NCI-H187 (cell line): Measurements from ENCODE around the gene SRRT.
"Not testable (repeated sequence)": the region's sequence is repeated elsewhere in the genome, so short reads cannot be mapped to it uniquely, and the experiment has no call there.

Experiments
- DNase-seq, 2 experiments: peaks; one replicate each; lab custom pipeline; 2025; lab: John Stamatoyannopoulos, UW

The SRRT gene

DNA sequence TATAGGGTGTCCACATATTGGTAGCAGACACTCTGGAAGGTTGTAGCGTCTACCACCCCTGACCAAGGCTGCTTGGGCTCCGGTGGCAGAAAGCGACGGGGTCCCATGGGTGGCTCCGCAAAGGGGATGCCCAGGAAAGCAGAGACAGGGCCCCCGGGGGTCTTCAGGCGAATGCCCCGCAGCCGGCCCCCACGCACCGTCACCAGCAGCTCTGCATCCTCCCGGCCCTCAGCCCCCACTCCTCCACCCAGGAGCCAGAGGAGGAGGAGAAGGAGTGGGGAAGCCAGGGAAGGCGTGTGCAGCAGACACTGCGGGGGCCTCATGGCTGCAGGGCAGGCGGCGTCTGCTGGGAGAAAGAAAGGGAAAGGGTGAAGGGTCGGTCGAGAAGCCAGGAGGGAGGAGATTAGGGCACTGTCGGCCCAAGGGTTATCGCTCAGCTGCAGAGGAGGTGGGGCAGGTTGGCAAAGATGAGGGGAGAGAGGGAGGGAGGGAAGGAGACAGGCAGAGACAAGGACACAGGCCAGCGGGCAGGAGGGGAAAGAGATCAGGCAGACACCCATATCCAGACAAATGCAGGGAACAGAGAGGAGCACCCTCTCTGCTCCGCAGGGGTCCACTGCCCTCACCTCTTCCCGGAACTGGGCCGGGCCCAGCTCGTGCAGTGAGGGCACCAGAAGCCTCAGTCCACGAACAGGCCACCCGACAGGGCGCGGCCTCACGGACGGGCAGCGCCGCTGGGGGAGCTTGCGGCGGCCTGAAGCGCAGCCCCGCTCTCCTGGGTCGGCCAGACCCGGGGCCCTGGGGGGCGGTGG is 19.2 kb downstream of the SRRT start:
- no peak for DNase-seq

DNA sequence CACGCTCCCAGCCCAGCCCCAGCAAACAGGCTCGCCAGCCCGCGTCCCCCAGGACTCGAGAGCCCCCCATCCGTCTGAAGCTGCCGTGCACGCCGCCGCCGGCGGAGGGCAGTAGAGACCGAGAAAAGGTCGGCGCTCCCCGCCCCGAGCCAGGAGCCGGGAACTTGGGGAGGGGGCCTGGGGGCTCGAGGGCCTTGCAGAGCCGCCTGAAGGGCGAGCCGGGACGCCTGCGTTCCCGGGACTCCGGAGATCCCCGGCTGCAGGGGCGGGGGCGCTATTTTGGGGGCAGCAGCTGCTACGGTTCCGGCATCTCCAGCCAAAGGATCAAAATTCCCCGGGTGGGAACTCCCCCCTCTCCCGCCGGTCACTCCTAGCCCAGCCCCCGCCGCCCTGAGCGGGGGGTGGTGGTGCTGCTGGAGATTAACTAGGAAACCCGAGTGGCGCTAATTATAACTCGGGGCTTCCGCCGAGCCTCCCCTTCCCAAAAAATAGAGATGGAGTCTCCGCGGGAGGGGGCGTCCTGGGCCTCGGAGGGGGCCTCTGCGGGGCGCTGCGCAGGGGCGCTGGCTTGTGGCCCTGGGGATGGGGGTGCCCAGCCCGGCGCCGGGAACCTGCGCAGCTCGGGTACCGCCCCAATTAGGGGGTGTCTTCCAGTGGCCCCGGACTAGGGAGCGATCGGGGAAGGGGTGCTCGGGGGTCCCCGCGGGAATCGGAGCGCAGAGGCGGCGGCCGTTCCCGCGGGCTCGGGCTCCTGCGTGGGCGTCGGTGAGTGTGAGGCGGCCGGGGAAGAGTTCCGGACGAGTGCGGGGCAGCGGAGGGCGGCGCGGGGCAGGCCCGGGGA is 20.2 kb downstream of the SRRT start:
- no peak for DNase-seq

DNA sequence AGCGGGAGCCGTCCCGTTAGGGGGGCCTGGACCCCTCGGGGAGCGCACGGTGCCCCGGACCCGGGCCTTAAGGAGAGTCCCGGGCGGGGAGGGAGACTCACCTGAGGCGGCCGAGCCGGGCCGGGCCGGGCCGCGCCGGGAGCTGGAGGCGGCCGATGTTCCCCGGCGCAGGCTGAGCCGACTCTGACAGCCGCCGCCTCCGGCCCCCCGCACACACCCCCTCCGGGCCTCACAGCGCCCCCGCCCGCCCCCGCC is 20.7 kb downstream of the SRRT start, which contains the start of gene ACHE:
Gene ACHE (minus strand): TSS at position 188 of the 255 bp plus-strand sequence. CDS start 1,656 bp downstream, outside the sequence.
- DNase-seq: no peak

DNA sequence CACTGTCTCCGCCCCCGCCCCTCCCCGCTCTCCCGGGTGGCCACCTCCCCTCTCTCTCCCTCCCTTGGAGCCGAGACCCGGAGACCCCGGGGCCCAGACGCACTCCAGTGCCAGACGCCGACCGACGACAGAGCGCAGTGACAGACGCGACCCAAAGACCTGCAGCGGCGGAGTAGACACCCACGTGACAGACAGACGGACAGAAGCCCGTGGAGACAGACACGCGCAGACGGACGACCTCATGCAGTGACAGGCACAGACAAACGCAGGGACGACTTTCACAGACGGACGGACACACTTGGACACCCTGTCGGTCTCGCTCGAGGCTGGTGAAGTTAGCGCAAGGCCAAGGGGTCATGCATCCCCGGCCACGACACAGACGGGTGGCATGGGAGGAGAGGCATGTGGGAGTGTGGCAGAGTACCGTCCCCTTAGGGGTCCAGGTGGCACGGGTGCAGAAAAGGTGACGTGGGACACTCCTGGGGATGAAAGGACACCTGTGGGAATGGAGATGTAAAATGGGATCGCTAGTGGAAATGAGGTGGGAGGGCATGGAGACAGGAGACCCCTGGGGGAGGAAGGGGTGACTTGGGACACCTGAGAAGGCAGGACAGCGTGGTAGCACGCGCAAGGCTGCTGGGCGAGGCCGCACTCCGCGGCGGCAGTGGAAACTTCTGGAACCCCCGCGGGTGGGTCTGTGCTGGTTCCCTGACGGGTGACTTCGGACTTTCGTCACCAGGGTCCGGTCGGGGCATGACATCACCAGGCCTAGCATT is 21.2 kb downstream of the SRRT start:
- no peak for DNase-seq

DNA sequence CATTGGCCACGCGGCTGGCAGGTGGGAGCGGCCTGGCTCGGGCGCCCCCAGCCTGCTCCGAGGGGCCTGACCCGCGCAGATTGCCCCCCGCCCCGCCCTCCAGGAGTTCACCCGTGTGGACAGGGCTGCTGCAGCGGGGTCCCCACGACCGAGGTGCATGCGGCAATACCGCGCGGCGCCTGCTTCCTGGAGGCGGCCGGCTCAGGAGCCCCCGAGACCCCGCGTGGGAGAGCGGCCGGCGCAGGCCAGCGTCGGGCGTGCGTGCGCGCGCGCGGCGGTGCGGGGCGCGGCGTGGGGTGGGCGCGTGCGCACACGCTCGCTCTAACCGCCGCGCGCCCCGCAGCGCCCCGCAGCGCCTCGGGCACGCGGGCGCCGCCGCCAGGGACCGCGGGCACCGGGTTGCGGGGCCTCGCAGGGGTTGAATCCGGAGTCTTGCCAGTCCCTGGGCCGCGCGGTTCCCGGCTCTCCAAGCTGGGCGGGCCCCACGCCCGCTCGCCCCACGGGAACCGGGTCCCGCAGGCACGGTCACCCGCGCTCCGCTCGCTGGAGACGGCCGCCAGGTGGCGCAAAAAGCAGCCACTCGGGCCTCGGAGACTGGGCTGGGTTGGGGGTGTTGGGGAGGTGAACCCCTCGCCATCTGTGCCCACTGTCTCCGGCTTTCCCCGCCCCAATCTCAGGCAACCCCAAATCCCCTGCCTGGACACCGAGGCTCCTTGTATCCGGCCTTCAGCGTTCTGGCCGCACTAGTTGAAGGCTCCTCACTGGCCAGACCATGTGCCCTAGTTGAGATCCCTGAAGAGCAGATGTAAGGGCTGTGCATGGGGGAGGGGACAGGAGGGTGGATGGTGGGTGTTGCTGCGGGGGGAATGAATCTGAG is 22.1 kb downstream of the SRRT start:
- no peak for DNase-seq

DNA sequence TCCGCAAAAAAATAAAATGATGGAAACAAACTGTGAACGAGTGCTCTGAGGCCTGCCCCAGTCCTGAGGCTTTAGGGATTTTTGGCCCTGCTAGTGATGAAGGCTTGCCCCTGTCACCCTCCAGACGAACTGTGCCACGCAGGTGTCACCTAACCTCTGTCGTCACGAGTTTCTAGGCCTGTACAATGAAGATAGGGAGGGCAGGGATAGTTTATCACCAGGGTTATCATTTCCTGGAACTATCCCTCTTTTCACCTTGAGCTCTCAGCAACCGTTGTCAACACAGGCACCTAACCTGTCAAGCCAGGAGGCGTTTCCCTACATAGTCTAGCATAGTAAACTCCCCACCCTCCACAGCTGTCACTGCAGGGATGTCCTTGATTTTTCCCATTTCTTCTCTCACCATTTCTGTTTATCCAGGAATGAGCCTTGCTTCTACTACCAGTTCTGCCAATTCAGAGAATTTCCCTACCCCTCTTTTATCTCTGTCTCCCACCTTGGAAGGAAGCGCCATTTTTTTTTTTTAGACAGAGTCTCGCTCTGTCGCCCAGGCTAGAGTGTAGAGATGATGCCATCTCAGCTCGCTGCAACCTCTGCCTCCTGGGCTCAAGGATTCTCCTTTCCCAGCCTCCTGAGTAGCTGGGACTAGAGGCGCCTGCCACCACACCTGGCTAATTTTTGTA is 23.0 kb downstream of the SRRT start:
- DNase-seq: no peak

DNA sequence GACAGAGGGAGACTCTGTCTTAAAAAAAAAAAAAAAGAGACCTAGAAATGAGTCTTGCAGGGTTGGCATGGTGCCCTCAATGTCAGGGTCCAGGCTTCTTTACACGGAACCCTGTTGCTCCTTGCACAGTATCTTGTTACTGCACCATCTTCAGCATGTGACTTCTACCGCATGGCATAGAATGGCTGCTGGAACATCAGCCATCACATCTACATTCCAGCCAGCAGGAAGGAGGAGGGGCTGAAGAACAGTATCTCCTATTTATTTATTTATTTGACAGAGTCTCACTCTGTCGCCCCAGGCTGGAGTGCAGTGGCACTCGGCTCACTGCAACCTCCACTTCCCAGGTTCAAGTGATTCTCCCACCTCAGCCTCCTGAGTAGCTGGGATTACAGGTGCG is 24.5 kb downstream of the SRRT start:
- DNase-seq: no peak

DNA sequence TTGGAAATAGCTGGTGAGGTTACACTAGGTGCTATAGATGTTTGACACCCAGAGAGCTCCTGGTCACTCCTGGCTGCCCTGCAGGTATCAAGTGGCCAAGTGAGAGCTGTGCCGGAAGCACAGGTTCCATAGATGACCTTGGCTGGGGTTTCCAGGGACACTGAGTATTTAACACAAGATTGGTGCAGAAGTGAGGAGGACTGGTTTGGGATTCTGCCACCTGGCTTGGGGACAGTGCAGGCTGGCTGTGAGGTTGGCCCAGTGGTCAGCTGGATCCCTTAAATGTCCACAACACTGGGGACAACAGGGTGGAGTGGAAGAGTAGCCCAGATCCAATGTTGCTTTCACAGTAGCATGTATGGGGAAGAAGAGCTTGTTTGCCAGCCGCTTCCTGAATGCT is 26.1 kb downstream of the SRRT start:
- DNase-seq: no peak

DNA sequence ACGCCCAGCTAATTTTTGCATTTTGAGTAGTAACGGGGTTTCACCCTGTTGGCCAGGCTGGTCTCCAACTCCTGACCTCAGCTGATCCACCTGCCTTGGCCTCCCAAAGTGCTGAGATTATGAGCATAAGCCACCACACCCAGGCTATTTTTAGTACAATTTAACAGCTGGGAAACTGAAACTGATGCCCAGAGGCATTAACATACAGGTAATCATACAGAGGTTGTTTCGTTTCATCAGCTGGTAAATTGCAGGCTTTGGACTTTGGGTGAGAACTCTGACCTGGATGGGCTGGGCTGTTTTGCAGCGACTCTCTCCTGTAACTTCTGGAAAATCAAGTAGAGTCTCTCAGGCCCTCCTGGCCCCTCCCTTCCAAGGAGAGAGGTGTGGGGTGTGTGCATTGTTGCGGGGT is 27.0 kb downstream of the SRRT start:
- no peak for DNase-seq

DNA sequence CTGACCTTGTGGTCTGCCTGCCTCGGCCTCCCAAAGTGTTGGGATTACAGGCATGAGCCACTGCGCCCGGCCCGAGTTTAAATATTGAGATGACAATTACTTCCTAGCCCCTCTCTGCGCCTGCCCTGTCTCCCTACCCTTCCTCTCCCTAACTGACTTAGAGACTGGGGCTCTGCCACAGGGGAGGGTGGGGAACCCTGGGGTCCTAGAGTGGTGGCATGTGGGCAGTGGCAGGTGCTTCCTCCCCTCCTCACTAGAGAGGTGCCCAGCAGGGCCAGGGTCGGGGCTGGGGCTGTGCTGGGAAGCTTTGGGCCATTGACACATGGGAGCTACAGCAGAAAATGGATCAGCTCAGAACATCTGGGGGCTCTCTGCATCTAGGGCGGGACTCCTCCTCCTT is 27.7 kb downstream of the SRRT start:
- no peak for DNase-seq

DNA sequence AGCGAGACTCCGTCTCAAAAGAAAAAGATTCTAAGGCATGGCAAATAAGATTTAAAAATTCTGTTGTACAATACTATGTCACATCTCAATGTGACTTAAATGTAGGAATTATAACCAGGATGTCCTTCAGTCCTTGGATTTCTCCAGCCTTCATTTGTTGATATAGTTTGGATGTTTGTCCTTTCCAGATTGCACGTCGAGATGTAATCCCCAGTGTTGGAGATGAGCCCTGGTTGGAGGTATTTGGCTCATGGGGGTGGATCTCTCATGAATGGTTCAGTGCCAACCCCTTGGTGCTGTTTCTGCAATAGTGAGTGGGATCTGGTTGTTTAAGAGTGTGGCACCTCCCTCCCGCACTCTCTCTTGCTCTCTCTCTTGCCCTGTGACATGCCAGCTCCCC is 33.6 kb downstream of the SRRT start:
- no peak for DNase-seq

DNA sequence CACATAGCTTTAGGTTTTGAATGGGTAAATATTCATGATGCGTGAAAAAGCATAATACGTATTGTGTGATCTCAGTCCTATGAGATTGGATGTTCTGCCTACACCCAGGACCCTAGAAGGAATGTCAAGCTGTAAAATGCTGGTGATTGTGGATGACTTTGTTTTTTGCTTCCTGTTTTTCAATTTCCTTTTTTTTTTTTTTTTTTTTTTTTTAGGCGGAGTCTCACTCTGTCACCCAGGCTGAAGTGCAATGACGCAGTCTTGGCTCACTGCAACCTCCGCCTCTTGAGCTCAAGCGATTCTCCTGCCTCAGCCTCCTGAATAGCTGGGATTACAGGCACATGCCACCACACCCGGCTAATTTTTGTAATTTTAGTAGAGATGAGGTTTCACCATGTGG is 35.5 kb downstream of the SRRT start:
- not testable (repeated sequence) for DNase-seq

DNA sequence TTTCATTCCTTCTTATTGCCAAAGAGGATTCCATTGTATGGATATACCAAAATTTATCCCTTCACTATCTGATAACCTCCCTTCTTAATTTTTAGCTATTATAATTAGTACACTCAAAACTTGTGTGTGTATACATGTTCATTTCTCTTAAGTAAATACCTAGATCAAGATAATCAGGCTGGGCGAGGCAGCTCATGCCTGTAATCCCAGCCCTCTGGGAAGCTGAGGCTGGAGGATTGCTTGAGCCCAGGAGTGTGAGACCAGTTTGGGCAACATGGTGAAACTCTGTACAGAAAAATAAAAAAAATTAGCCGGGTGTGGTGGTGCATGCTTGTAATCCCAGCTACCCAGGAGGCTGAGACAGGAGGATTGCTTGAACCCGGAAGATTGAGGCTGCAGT is 36.6 kb downstream of the SRRT start:
- no peak for DNase-seq

DNA sequence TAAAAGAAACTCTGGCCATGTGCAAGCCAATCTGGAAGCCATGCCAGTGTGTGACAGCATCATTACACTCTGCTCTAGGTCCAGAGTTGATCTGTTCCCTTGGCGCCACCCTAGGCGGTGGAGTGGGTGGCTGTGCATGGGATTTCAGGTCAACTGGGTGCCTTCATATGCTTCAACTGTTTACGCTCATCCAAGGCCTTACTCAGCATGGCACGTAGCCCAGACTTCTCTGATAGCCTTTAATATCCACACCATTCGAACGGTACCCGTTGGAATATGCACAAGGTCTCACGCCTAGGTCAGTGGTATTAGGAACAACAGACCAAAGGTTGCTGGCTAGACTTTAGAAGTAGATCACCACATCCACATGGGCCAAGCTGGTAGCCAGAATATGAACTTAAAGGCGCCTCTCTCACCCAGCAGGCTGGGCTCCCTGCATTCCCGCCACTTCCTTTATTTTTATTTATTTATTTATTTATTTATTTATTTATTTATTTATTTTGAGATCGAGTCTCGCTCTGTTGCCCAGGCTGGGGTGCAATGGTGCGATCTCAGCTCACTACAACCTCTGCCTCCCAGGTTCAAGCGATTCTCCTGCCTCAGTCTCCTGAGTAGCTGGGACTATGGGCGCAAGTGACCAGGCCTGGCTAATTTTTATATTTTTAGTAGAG is 39.4 kb downstream of the SRRT start:
- DNase-seq: no peak

DNA sequence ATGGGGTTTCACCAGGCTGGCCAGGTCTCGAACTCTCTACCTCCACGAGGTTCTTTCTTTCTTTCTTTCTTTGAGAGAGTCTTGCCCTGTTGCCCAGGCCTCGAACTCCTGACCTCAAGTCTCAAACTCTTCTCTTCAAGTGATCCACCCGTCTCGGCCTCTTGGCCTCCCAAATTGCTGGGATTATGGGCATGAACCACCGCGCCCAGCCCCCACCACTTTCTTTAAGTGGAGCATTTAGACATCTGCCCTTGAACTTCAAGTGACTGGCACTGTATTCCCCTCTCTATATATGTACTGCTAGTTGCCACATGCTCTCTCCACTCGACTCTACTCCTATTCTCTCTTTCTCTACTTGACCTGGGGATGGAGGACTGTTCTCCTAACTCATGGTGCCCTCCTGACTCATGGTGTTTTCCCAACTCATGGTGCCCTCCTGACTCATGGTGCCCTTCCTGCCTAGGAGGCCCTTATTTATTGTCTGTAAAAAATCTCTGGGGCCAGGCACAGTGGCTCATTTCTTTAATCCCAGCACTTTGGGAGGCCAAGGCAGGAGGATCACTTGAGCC is 40.1 kb downstream of the SRRT start:
- no peak for DNase-seq

DNA sequence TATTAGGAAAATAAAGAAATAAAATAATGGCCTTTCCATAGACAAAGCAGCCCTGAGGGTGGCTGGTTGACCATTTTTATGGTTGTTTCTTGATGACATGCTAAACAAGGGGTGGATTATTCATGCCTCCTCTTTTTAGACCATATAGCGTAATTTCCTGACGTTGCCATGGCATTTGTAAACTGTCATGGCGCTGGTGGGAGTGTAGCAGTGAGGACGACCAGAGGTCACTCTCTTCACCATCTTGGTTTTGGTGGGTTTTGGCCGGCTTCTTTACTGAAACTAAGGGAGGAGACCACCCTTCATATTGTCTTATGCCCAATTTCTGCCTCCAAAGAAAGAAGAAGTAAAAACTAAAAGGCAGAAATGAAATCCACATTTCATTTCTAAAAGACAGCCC is 44.4 kb downstream of the SRRT start:
- not testable (repeated sequence) for DNase-seq

DNA sequence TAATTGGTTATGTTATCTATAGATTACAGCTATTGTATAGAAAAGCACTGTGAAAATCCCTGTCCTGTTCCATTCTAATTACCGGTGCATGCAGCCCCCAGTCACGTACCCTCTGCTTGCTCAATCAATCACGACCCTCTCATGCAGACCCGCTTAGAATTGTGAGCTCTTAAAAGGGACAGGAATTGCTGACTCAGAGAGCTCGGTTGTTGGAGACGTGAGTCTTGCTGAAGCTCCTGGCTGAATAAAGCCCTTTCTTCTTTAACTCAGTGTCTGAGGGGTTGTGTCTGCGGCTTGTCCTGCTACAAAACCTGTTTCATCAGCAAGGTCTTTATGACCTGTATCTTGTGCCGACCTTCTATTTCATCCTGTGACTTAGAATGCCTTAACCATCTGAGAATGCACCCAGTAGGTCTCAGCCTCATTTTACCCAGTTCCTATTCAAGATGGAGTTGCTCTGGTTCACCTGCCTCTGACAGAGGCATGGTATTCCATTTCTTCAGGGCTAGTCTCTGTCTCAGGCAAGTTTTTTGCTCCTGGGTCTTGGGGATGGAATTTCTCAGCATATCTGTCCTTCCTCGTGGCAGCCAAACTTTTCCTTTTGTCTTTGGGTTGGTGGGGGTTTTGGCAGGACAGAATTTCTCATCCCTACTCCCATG is 45.0 kb downstream of the SRRT start:
- DNase-seq: not testable (repeated sequence)

DNA sequence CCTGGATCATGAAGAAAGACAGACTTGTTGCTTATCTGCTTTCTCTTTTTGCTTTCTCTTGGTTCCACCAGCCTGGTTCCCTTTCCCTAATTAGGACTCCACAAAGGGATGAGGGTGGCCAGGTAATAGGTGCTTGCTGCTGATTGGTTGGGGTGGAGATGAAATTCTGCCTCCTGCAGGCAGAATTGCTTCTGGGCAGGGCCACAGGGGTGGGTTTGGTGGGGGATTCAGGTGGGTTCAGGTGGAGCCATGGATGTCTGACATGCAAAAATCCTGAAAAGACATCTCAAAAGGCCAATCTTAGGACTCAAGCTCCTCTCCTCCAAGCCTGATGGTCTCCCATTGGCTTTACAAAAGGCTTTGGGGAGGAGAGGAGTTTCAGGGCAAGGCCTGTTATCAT is 46.1 kb downstream of the SRRT start:
- no peak for DNase-seq

DNA sequence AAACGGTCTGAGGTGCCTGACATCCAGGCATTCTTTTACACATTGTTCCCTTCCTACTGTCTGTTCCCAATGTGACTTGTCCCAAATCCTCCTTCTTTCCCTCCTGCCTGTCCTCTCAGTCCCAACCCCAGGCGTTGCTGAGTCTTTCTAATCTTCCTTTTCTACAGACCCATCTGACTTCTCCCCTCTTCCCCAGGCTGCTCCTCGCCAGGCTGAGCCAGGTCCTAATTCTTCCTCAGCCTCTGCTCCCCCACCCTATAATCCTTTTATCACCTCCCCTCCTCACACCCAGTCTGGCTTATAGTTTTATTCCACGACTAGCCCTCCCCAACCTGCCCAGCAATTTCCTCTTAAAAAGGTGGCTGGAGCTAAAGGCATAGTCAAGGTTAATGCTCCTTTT is 48.7 kb downstream of the SRRT start:
- not testable (repeated sequence) for DNase-seq

DNA sequence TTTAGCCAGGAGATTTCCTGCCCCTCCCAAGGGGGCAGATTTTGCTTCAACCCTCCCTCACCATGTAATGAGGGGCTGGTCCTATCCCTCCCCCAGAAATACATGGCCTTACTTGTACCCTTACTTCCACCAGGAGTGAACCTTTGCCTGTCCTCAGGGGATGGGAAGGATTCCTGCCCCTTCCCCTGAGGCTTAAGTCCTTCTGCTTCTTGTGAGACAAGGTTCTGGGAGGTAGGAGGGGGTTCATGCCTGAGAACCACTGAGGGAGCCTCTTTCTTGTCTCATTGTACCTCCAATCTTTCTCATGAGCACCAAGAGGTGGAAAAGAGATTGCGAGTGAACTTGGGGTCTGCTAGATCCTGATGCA is 54.9 kb downstream of the SRRT start:
- DNase-seq: no peak
